Brain microvascular endothelial cell (primary cell): ENCODE results near the gene SLCO4A1.

Experiments
- DNase-seq: peaks from one replicate; pipeline ENCODE4 v3.0.0-alpha.2; 2020
- H3K27ac ChIP-seq: fragments of 250-450 bp; sonication (Bioruptor Pico); 2 replicates; pipeline ENCODE4 v1.5.1; 2020; ENCODE audit warnings: mild to moderate bottlenecking, moderate library complexity
- H3K27me3 ChIP-seq: fragments of 250-450 bp; sonication (Bioruptor Pico); replicated peaks from 2 replicates; pipeline ENCODE4 v1.5.1; 2020; ENCODE audit warnings: mild to moderate bottlenecking
- H3K36me3 ChIP-seq: fragments of 250-450 bp; sonication (Bioruptor Pico); replicated peaks from 2 replicates; pipeline ENCODE4 v1.5.1; 2020; ENCODE audit warnings: mild to moderate bottlenecking
- H3K4me3 ChIP-seq: 2 replicates; pipeline ENCODE4 v1.5.1; 2011; ENCODE audit warnings: low read depth, mild to moderate bottlenecking, control low read depth, low read length, moderate library complexity
- CTCF ChIP-seq: IDR thresholded peaks from 2 replicates; pipeline ENCODE4 v1.5.1; 2011; ENCODE audit warnings: low read depth, mild to moderate bottlenecking, moderate library complexity, low read length, control low read depth, inconsistent platforms; ENCODE audit errors: missing control alignments
- in situ Hi-C: cut with HindIII; loops from 2 replicates; pipeline ENCODE4 v1.10.0; 2017; ENCODE audit warnings: low sequenced_read_pairs, low pct_ligation_motif_present

SLCO4A1 gene

DNA sequence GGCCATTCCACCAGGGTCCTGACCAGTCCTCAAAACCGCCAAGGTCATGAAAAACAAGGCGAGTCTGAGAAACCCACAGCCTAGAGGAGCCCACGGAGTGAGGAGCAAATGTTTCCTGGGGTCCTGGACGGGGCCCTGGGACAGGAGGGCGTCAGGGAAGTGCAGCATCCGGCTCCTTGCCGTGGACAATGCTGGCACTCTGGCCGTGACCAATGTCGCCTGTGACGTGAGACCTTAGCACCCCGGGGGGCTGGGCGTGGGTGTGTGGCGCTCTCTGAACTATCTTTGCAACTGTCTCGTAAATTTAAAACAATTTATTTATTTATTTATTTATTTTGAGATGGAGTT is 34.1 kb upstream of the SLCO4A1 start:
- no peak for DNase-seq
- in situ Hi-C loops: no loop called here
- no peak for TF ChIP-seq CTCF
- no peak overlapping the region for H3K4me3 ChIP-seq
- no peaks in the 10 kb centered on the region for H3K36me3 ChIP-seq
- no peak overlapping the region for H3K27ac ChIP-seq
- peaks cover 16% of the 10 kb centered on the region for H3K27me3 ChIP-seq

- in situ Hi-C loops: no loop called here
- Histone ChIP-seq H3K36me3 (no peaks in the 10 kb centered on the region), H3K27ac (no peak overlapping the region), H3K4me3 (no peak overlapping the region), H3K27me3 (peaks cover 14% of the 10 kb centered on the region)
- TF ChIP-seq CTCF: no peak
- DNase-seq: no peak
Measured at GRCh38 chr20:62609279-62609720, 33.0 kb upstream of the SLCO4A1 start.

DNA sequence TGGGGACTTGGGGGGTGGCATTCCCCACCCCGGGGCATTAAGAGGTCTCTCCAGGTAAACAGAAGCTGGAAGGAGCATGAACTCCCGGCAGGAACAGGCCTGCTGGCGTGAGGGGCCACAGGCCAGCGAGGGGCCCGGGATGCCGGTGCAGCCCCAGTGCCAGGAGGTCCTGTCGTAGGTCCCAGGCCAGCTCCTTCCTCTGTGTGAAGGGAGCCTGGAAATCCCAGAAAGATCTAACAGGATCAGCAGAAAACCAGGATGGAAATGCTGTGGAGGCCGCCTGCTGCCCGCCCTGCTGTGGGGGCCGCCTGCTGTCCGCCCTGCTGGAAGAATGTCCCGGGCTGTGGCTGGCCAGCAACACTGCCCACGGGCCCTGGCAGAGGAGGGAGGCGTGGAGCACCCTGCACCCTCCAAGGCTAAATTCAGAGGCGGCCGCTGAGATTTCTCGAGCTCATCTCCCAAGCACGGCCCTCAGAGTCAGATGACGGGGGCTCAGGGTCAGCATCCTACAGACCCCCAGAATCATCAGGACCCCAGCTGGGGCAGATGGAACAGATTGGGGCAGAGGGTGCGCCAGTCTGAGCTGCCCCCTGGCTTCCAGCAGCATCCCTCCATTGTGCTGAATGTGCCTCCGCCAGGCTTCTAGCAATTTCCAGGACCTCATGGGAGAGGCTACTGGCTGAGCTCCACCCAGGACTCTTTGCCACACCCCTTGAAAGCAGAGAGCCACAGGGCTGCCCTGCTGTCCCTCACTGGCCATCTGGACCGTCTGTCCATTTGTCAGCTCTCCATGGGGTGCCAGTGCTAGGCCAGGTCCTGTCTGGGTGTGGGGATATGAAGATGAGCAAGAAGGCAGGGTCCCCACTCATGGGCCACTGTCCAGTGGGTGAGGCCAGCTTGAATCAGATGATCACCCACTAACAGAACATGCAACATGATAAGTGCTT is 32.2 kb upstream of the SLCO4A1 start:
- TF ChIP-seq CTCF: no peak
- Histone ChIP-seq H3K36me3 (no peaks in the 10 kb centered on the region), H3K4me3 (no peak overlapping the region), H3K27ac (no peak overlapping the region), H3K27me3 (peaks cover 14% of the 10 kb centered on the region)
- in situ Hi-C loops: no loop called here
- no peak for DNase-seq

GRCh38 chr20:62611012-62611411 is 31.3 kb upstream of the SLCO4A1 start:
- Histone ChIP-seq H3K27ac (no peak overlapping the region), H3K27me3 (peaks cover 11% of the 10 kb centered on the region), H3K36me3 (no peaks in the 10 kb centered on the region), H3K4me3 (no peak overlapping the region)
- in situ Hi-C loops: no loop called here
- TF ChIP-seq CTCF: no peak
- DNase-seq: no peak

DNA sequence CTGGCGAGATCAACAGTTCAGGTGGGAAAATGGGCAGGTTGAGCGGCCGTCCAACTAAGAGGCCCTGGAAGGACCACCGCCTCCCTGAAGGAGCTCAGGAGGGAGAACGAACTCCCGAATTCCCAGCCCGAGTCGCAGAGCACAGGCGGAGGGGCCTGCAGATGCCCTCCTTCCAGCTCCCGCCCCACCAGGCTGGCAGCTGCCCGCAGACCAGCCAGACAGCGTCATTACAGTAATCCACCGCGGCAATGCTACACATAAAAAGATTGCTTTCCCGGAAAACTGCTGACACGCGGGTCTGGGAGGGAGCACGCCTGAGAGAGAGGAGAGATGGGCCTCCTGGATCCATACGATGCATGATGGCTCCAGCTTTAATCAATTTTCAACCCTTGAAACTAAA is 30.5 kb upstream of the SLCO4A1 start:
- in situ Hi-C loops: no loop called here
- no peak for DNase-seq
- TF ChIP-seq CTCF: no peak
- H3K36me3 ChIP-seq: no peaks in the 10 kb centered on the region
- no peak overlapping the region for H3K27ac ChIP-seq
- H3K4me3 ChIP-seq: no peak overlapping the region
- peaks cover 6% of the 10 kb centered on the region for H3K27me3 ChIP-seq
